SK-N-SH treated with all-trans-retinoic acid at 6 μM for 48 hours (cell line): Measurements from ENCODE around the gene TMEM151A.

Source experiments
- ARNTL ChIP-seq: fragments of 450-650 bp; formaldehyde crosslinking; IDR thresholded peaks from 2 replicates; pipeline ENCODE4 v1.5.0; 2020; ENCODE audit warnings: low read depth, mild to moderate bottlenecking, moderate library complexity, borderline replicate concordance
- RARB ChIP-seq: fragments of 250-450 bp; sonication (Bioruptor Pico); IDR thresholded peaks from 2 replicates; pipeline ENCODE4 v1.8.0; 2021; ENCODE audit warnings: mild to moderate bottlenecking, moderate library complexity
- TCF4 ChIP-seq: fragments of 250-450 bp; sonication (Bioruptor Pico); IDR thresholded peaks from 2 replicates; pipeline ENCODE4 v1.8.0; 2021; ENCODE audit warnings: mild to moderate bottlenecking, moderate library complexity, borderline replicate concordance
- TOX ChIP-seq: fragments of 250-450 bp; sonication (Bioruptor Pico); IDR thresholded peaks from 2 replicates; pipeline ENCODE4 v1.8.0; 2021; ENCODE audit warnings: mild to moderate bottlenecking, moderate library complexity, borderline replicate concordance
- ZNF8 ChIP-seq: fragments of 450-650 bp; formaldehyde crosslinking; IDR thresholded peaks from 2 replicates; pipeline ENCODE4 v1.5.0; 2020; ENCODE audit warnings: mild to moderate bottlenecking, moderate library complexity
- TF ChIP-seq, protein P1 (sequence below): fragments of 250-450 bp; sonication (Bioruptor Pico); IDR thresholded peaks from 2 replicates; pipeline ENCODE4 v1.8.0; 2020; ENCODE audit warnings: mild to moderate bottlenecking, moderate library complexity, borderline replicate concordance

- TF ChIP-seq RARB (CRISPR knock-in tag) (no peak), TOX (CRISPR knock-in tag) (no peak), ARNTL (CRISPR knock-in tag) (no peak), TCF4 (CRISPR knock-in tag) (no peak), ZNF8 (CRISPR knock-in tag) (no peak)
- TF ChIP-seq, protein P1, sequence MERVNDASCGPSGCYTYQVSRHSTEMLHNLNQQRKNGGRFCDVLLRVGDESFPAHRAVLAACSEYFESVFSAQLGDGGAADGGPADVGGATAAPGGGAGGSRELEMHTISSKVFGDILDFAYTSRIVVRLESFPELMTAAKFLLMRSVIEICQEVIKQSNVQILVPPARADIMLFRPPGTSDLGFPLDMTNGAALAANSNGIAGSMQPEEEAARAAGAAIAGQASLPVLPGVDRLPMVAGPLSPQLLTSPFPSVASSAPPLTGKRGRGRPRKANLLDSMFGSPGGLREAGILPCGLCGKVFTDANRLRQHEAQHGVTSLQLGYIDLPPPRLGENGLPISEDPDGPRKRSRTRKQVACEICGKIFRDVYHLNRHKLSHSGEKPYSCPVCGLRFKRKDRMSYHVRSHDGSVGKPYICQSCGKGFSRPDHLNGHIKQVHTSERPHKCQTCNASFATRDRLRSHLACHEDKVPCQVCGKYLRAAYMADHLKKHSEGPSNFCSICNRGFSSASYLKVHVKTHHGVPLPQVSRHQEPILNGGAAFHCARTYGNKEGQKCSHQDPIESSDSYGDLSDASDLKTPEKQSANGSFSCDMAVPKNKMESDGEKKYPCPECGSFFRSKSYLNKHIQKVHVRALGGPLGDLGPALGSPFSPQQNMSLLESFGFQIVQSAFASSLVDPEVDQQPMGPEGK: no peak
Measured at GRCh38 chr11:66280428-66280827, 11.3 kb upstream of the TMEM151A start.
